HepG2 (cell line): Measurements from ENCODE around the gene SEMA6B. TPM values are rescaled to one million over a fixed set of nuclear protein-coding genes. Genes with fewer than 3 reads are reported as not detected.

Experiments used
- BCL3 ChIP-seq: sonication (generic); formaldehyde crosslinking; IDR thresholded peaks from 2 replicates; pipeline ENCODE4 v1.5.1; 2020; ENCODE audit warnings: mild to moderate bottlenecking, missing genetic modification reagents, moderate library complexity
- CREBL2 ChIP-seq: sonication (generic); formaldehyde crosslinking; IDR thresholded peaks from 2 replicates; pipeline ENCODE4 v1.8.1; 2023; ENCODE audit warnings: missing genetic modification reagents, mild to moderate bottlenecking, borderline replicate concordance
- FIP1L1 ChIP-seq: fragments of 200-400 bp; formaldehyde crosslinking; IDR thresholded peaks from 2 replicates; pipeline ENCODE4 v1.6.1; 2018; ENCODE audit warnings: low read depth, mild to moderate bottlenecking, low read length, moderate library complexity, borderline replicate concordance; ENCODE audit not compliant: insufficient read depth
- FOXA3 ChIP-seq: IDR thresholded peaks from 2 replicates; pipeline ENCODE4 v1.6.1; 2016; ENCODE audit warnings: missing genetic modification reagents, missing compliant biosample characterization
- FOXP4 ChIP-seq: sonication (generic); formaldehyde crosslinking; IDR thresholded peaks from 2 replicates; pipeline ENCODE4 v1.4.0; 2020; ENCODE audit warnings: missing genetic modification reagents
- HNF4A ChIP-seq: sonication (generic); formaldehyde crosslinking; IDR thresholded peaks from 2 replicates; pipeline ENCODE4 v1.4.0; 2020; ENCODE audit warnings: missing genetic modification reagents
- KDM2A ChIP-seq: sonication (generic); formaldehyde crosslinking; IDR thresholded peaks from 2 replicates; pipeline ENCODE4 v1.4.0; 2020; ENCODE audit warnings: low read depth, missing genetic modification reagents, borderline replicate concordance
- KLF13 ChIP-seq: sonication (generic); formaldehyde crosslinking; IDR thresholded peaks from 2 replicates; pipeline ENCODE4 v1.4.0; 2020; ENCODE audit warnings: mild to moderate bottlenecking, missing genetic modification reagents
- LCORL ChIP-seq, 2 experiments: fragments of 450-650 bp in 1 of 2; sonication (generic) in 1 of 2; formaldehyde crosslinking in 1 of 2; IDR thresholded peaks; 2 replicates each; pipeline versions ENCODE4 v1.5.0 to v1.6.1; 2017 to 2020; ENCODE audit warnings: antibody characterized with exemption in 1 of 2, missing genetic modification reagents in 1 of 2
- MAX ChIP-seq: IDR thresholded peaks from 2 replicates; pipeline ENCODE4 v1.6.1; 2012; ENCODE audit warnings: inconsistent platforms
- MEIS2 ChIP-seq: sonication (generic); formaldehyde crosslinking; IDR thresholded peaks from 2 replicates; pipeline ENCODE4 v1.9.0; 2021; ENCODE audit warnings: mild to moderate bottlenecking, missing genetic modification reagents
- SOX5 ChIP-seq: IDR thresholded peaks from 2 replicates; pipeline ENCODE4 v1.6.1; 2016; ENCODE audit warnings: borderline replicate concordance
- SOX6 ChIP-seq, 2 experiments: fragments of 450-650 bp in 1 of 2; sonication (generic) in 1 of 2; formaldehyde crosslinking in 1 of 2; IDR thresholded peaks; 2 replicates each; pipeline versions ENCODE4 v1.4.0 to v1.6.1; 2017 to 2020; ENCODE audit warnings: antibody characterized with exemption in 1 of 2, mild to moderate bottlenecking in 1 of 2, missing genetic modification reagents in 1 of 2
- SP2 ChIP-seq: sonication (generic); formaldehyde crosslinking; IDR thresholded peaks from 2 replicates; pipeline ENCODE4 v1.5.1; 2020; ENCODE audit warnings: mild to moderate bottlenecking, missing genetic modification reagents
- ZHX1 ChIP-seq: sonication (generic); formaldehyde crosslinking; IDR thresholded peaks from 2 replicates; pipeline ENCODE4 v1.8.1; 2022; ENCODE audit warnings: low read depth, mild to moderate bottlenecking, missing genetic modification reagents
- ZNF362 ChIP-seq: sonication (generic); formaldehyde crosslinking; IDR thresholded peaks from 2 replicates; pipeline ENCODE4 v1.4.0; 2020; ENCODE audit warnings: missing genetic modification reagents, mild to moderate bottlenecking, borderline replicate concordance
- polyA plus RNA-seq, 8 experiments: library from polyadenylated mRNA; depleted of rRNA in 3 of 8; stranded (reverse) in 7 of 8; unstranded in 1 of 8; fragments of >200 nt; fragmentation: Illumina TruSeq in 4 of 8; extraction: Trizol in 4 of 8; gene quantifications; 2 replicates each; pipeline versions ENCODE4 v1.2.1 to v1.2.3, GENCODE V29; 2011 to 2016; ENCODE audit warnings: low read depth in 4 of 8, missing spikeins in 1 of 8, mixed read lengths in 1 of 8; ENCODE audit not compliant: insufficient read depth in 1 of 8
- total RNA-seq, 5 experiments: library from RNA; depleted of rRNA; stranded (reverse); fragments of >200 nt; fragmentation: Illumina TruSeq; extraction: Trizol; gene quantifications; 2 replicates each; pipeline ENCODE4 v1.2.3, GENCODE V29; 2016; ENCODE audit warnings: low read depth in 1 of 5

Gene SEMA6B
- total and polyA plus RNA-seq, 2 of the 13 experiments (the other 11 are each of a cell fraction or from before 2014, with no cell fraction given) = 45.5 to 67.1 TPM

- TF ChIP-seq ZHX1 (CRISPR knock-in tag) (no peak), MEIS2 (CRISPR knock-in tag) (no peak), KLF13 (CRISPR knock-in tag) (no peak), SOX6 (IDR thresholded peaks at IDR 0.05) (no peak), SOX6 (CRISPR knock-in tag; IDR thresholded peaks at IDR 0.05) (no peak), ZNF362 (peak; percentile 86; the same call in 1 of the 2 replicates), MAX (0 out of 2 replicates have a peak, but pooled peaks have one; percentile 13), SP2 (CRISPR knock-in tag) (no peak), FIP1L1 (no peak), LCORL (IDR thresholded peaks at IDR 0.05) (no peak), LCORL (CRISPR knock-in tag; IDR thresholded peaks at IDR 0.05) (peak; percentile 36; the same call in 1 of the 2 replicates), FOXP4 (CRISPR knock-in tag) (0 out of 2 replicates have a peak, but pooled peaks have one; percentile 17), BCL3 (CRISPR knock-in tag) (peak; percentile 68; the same call in 1 of the 2 replicates), CREBL2 (CRISPR knock-in tag) (no peak), SOX5 (0 out of 2 replicates have a peak, but pooled peaks have one; percentile 13), HNF4A (CRISPR knock-in tag) (peak; percentile 60), KDM2A (CRISPR knock-in tag) (peak; percentile 48; the same call in 1 of the 2 replicates), FOXA3 (CRISPR knock-in tag) (peak; percentile 15; the same call in 1 of the 2 replicates)
Observed at GRCh38 chr19:4541114-4541805, 18.2 kb downstream of the SEMA6B start (continued).
